ENCODE results near the gene CRIP1.

The CRIP1 gene, protein sequence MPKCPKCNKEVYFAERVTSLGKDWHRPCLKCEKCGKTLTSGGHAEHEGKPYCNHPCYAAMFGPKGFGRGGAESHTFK

GRCh38 chr14:105486163-105486973 lies at the start of gene CRIP1:
CRIP1 (plus strand) TSS chr14:105486886; CDS start chr14:105487260, 374 bp downstream.
- no peak for DNase-seq (ENCODE audit: extremely low read depth, insufficient read length)
- Histone ChIP-seq H3K36me3 (ENCODE audit: control insufficient read depth, insufficient read depth, low read length) (no peaks in the 10 kb centered on the region; the same call in 1 of the 2 replicates), H3K4me3 (replicated peaks; ENCODE audit: low read depth, low read length) (peak within 1 kb of the TSS; percentile 77), H3K27me3 (replicated peaks; ENCODE audit: control insufficient read depth, insufficient read depth, low read length) (no peaks in the 10 kb centered on the region)
- TF ChIP-seq CTCF (IDR thresholded peaks at IDR 0.05; ENCODE audit: insufficient read depth, low read length, poor library complexity, severe bottlenecking) = no peak

GRCh38 chr14:105436891-105437722 lies 49.6 kb upstream of the CRIP1 start:
- H3K4me3 ChIP-seq (replicated peaks; ENCODE audit: low read depth, low read length) = no peak overlapping the region
- no peaks in the 10 kb centered on the region for H3K27me3 ChIP-seq (replicated peaks; ENCODE audit: control insufficient read depth, insufficient read depth, low read length)
- peaks cover 19% of the 10 kb centered on the region for H3K36me3 ChIP-seq (ENCODE audit: control insufficient read depth, insufficient read depth, low read length)
- peak; percentile 18 for DNase-seq (ENCODE audit: extremely low read depth, insufficient read length)
- no peak for TF ChIP-seq CTCF (IDR thresholded peaks at IDR 0.05; ENCODE audit: insufficient read depth, low read length, poor library complexity, severe bottlenecking)

GRCh38 chr14:105437723-105438500 lies 48.8 kb upstream of the CRIP1 start:
- Histone ChIP-seq H3K4me3 (replicated peaks; ENCODE audit: low read depth, low read length) (no peak overlapping the region), H3K27me3 (replicated peaks; ENCODE audit: control insufficient read depth, insufficient read depth, low read length) (no peaks in the 10 kb centered on the region), H3K36me3 (ENCODE audit: control insufficient read depth, insufficient read depth, low read length) (peaks cover 24% of the 10 kb centered on the region)
- no peak for TF ChIP-seq CTCF (IDR thresholded peaks at IDR 0.05; ENCODE audit: insufficient read depth, low read length, poor library complexity, severe bottlenecking)
- peak; percentile 4 for DNase-seq (ENCODE audit: extremely low read depth, insufficient read length)

- TF ChIP-seq CTCF (IDR thresholded peaks at IDR 0.05; ENCODE audit: insufficient read depth, low read length, poor library complexity, severe bottlenecking) = no peak
- H3K4me3 ChIP-seq (replicated peaks; ENCODE audit: low read depth, low read length) = no peak overlapping the region
- H3K36me3 ChIP-seq (ENCODE audit: control insufficient read depth, insufficient read depth, low read length) = peaks cover 24% of the 10 kb centered on the region
- DNase-seq (ENCODE audit: extremely low read depth, insufficient read length) = no peak
- H3K27me3 ChIP-seq (replicated peaks; ENCODE audit: control insufficient read depth, insufficient read depth, low read length) = no peaks in the 10 kb centered on the region
Measured at GRCh38 chr14:105439179-105439578, 47.5 kb upstream of the CRIP1 start.

- no peak for DNase-seq (ENCODE audit: extremely low read depth, insufficient read length)
- Histone ChIP-seq H3K4me3 (replicated peaks; ENCODE audit: low read depth, low read length) (no peak overlapping the region), H3K27me3 (replicated peaks; ENCODE audit: control insufficient read depth, insufficient read depth, low read length) (no peaks in the 10 kb centered on the region), H3K36me3 (ENCODE audit: control insufficient read depth, insufficient read depth, low read length) (peaks cover 24% of the 10 kb centered on the region)
- TF ChIP-seq CTCF (IDR thresholded peaks at IDR 0.05; ENCODE audit: insufficient read depth, low read length, poor library complexity, severe bottlenecking) = no peak
Measured at GRCh38 chr14:105439710-105440553, 46.8 kb upstream of the CRIP1 start.
